Pancreas (tissue), 10 donors: Measurements from ENCODE around the gene ARID5B. TPM values are rescaled to one million over a fixed set of nuclear protein-coding genes. Genes with fewer than 3 reads are reported as not detected.
A peak's percentile ranks its signal among the peaks of the same experiment; 100 is the strongest.

Source experiments
- ATAC-seq, 4 donors: fragments of 200-7000 bp; cut with Tn5 transposase; one replicate each; pipeline versions ENCODE4 v1.8.0 to v1.9.1; 2020; ENCODE audit warnings: mild to moderate bottlenecking in 4 of 4, moderate library complexity in 4 of 4
- DNase-seq, 6 donors: peaks; one replicate each; pipeline ENCODE4 v3.0.0-alpha.2; 2020
- FAIRE-seq: peaks from 2 replicates; lab custom pipeline; 2012; peaks lifted over from hg19 to GRCh38; lab: Jason Lieb, UNC
- H3K27ac ChIP-seq, 4 donors: fragments of 200-600 bp; sonication (generic); 1 replicate in 3 of 4; 2 replicates in 1 of 4; pipeline versions ENCODE4 v1.5.0 to v1.8.0; 2020
- H3K27me3 ChIP-seq, 4 donors: fragments of 200-600 bp; one replicate each; pipeline ENCODE4 v1.8.0; 2021
- H3K36me3 ChIP-seq, 3 donors: fragments of 200-600 bp; sonication (generic) in 1 of 3; one replicate each; pipeline versions ENCODE4 v1.5.0 to v1.8.0; 2020 to 2021
- H3K4me1 ChIP-seq, 3 donors: fragments of 200-600 bp; one replicate each; pipeline ENCODE4 v1.8.0; 2021
- H3K4me3 ChIP-seq, 4 donors: fragments of 200-600 bp; sonication (generic) in 2 of 4; one replicate each; pipeline versions ENCODE4 v1.5.0 to v1.8.0; 2020 to 2021
- H3K9me3 ChIP-seq, 4 donors: fragments of 200-600 bp; one replicate each; pipeline ENCODE4 v1.8.0; 2021
- WGBS, 2 donors: extraction: QIAGEN DNeasy Blood & Tissue Kit; methylation state at CpG; one replicate each; pipeline ENCODE4 v1.1.7; 2013; 5-methylcytosine and 5-hydroxymethylcytosine counted together
- intact Hi-C, 3 donors: fragments of 100-400 bp; cut with DNase I; formaldehyde crosslinking; loops; one replicate each; pipeline versions ENCODE4 v1.11.1 to v1.14.2; 2022
- polyA plus RNA-seq, 2 donors: library from polyadenylated mRNA; stranded (reverse); fragments of 200-250 nt; gene quantifications; one replicate each; pipeline ENCODE4 v1.2.3, GENCODE V29; 2013
- total RNA-seq, 6 donors: library from RNA; stranded (reverse); fragmentation: NEBNext Ultra II Directional in 4 of 6; extraction: Animal tissue kit (Norgen Biotek cat#: 25700) in 4 of 6; gene quantifications; one replicate each; pipeline versions ENCODE4 v1.2.1 to v1.2.4, GENCODE V29; 2021 to 2023
- TF ChIP-seq, protein P1 (sequence below), 4 donors: fragments of 200-600 bp; sonication (generic) in 3 of 4; IDR thresholded peaks; one replicate each; pipeline versions ENCODE4 v1.5.0 to v1.8.0; 2021; ENCODE audit warnings: antibody characterized with exemption in 4 of 4
- donor health status: healthy with polysubstance abuse.
- donor health status: DM: no; HTN: no; CAD: no; lungs with moderate emphysema.
- donor health status: DM: no; HTN: no; CAD: no.
- donor health status: control.
- donor health status: control.
- donor health status: Bipolar disorder and iron deficiency.
- donor health status: DM: yes; HTN: yes; CAD: no.
- donor health status: DM: no; HTN: no; CAD: no.
- donor health status: DM: no; HTN: no; CAD: no.
- donor health status: DM: yes; HTN: yes; CAD: no.

The ARID5B gene
- total and polyA plus RNA-seq, 8 donors, result 2.6 to 13.0 (median 5.0) TPM

DNA sequence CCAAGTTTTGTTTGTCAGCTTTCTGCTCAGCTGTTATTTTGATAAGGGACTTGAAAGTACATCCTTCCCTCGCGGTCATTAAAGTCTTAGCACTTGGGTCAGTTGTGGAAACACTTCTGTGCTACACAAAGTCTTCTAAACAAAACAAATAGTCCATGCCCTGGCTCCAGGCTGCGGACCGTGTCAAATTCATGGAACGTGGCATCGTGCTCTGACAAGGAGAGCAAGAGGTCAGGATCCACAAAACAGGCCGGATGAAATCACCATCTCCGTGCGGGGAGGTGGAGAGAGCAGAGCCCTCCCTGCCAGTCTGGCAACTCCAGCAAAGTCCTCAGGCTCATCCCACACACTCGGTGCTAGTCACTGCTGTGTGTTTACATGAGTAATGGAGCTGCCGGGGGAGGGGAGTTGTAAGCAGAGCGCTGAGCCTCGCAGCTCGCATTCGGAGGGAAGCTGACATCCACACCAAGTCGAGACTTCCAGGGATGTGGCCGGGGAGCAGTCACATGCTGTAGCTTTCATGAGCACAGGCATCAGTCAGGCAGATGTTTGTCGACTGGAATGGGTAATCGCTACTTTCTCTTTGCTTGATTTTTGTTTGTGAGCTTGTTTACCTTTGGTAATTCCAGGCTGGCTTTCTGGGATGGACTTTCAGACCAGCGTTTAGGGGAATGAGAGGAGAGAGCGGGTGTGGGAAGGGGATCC lies 147.6 kb downstream of the ARID5B start:
- ATAC-seq, result peak; percentile 80 to 88 (median 84)
- H3K4me3 ChIP-seq, result peak overlapping the region in 3 of 4 donors; percentile 5 to 35 (median 17)
- H3K27ac ChIP-seq, result peak overlapping the region in 3 of 4 donors; percentile 34 to 73 (median 69)
- 16 to 18% methylated on average over 21 of the region's 21 CpGs for WGBS, 2 donors
- intact Hi-C loops, result no loop called here
- TF ChIP-seq, protein P1, sequence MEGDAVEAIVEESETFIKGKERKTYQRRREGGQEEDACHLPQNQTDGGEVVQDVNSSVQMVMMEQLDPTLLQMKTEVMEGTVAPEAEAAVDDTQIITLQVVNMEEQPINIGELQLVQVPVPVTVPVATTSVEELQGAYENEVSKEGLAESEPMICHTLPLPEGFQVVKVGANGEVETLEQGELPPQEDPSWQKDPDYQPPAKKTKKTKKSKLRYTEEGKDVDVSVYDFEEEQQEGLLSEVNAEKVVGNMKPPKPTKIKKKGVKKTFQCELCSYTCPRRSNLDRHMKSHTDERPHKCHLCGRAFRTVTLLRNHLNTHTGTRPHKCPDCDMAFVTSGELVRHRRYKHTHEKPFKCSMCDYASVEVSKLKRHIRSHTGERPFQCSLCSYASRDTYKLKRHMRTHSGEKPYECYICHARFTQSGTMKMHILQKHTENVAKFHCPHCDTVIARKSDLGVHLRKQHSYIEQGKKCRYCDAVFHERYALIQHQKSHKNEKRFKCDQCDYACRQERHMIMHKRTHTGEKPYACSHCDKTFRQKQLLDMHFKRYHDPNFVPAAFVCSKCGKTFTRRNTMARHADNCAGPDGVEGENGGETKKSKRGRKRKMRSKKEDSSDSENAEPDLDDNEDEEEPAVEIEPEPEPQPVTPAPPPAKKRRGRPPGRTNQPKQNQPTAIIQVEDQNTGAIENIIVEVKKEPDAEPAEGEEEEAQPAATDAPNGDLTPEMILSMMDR (IDR thresholded peaks at IDR 0.05), result no peak
- DNase-seq, result peak; percentile 43 to 71 (median 58)
- no peaks in the 10 kb centered on the region for H3K9me3 ChIP-seq
- FAIRE-seq, result no peak
- peaks cover 0 to 6% (median 0%) of the 10 kb centered on the region in 3 donors for H3K36me3 ChIP-seq
- H3K4me1 ChIP-seq, result peaks cover 0 to 7% (median 6%) of the 10 kb centered on the region in 3 donors
- H3K27me3 ChIP-seq, result no peaks in the 10 kb centered on the region

DNA sequence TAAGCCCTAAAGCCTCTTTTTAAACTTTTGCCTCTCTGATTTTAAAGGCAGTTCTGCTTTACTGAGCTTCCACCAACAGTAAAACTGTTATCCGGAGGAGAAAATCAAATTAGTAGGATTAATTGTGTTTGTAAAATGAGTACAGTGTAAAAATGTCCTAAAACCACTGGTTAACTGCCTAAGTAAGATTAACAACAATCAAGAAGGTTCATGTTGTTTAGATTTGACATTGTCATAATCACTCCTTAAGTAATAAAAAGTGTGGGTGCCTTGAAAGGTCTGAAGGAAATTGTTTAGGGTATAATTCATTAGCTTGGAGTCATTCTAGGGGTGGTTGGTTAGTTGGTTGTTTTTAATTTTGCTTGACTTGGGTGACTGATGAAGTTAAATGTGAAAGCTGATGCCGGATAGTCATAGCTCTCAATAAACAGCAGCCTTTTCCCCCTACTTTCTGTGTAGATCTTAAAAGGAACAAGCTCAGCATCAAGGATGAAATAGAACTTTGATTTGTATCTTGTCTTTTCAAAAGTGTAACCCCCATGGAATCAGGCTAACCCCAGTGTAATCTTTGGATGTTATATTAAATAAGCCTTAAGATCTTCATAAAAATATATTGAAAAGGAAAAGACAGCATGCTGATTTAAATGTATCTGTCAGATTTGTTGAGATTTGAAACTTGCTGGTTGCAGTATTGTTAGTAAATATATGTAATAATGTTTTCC lies 148.3 kb downstream of the ARID5B start:
- H3K4me1 ChIP-seq, result peaks cover 0 to 7% (median 6%) of the 10 kb centered on the region in 3 donors
- peak overlapping the region in 3 of 4 donors; percentile 34 to 73 (median 69) for H3K27ac ChIP-seq
- no peak for DNase-seq
- no peak for FAIRE-seq
- intact Hi-C loops, result no loop called here
- no peaks in the 10 kb centered on the region for H3K9me3 ChIP-seq
- peaks cover 0 to 6% (median 0%) of the 10 kb centered on the region in 3 donors for H3K36me3 ChIP-seq
- WGBS, 2 donors, result 46 to 55% methylated on average over 2 of the region's 2 CpGs
- TF ChIP-seq, protein P1 (IDR thresholded peaks at IDR 0.05), result no peak
- H3K27me3 ChIP-seq, result no peaks in the 10 kb centered on the region
- H3K4me3 ChIP-seq, result peak overlapping the region in 3 of 4 donors; percentile 5 to 35 (median 17)
- no peak for ATAC-seq

DNA sequence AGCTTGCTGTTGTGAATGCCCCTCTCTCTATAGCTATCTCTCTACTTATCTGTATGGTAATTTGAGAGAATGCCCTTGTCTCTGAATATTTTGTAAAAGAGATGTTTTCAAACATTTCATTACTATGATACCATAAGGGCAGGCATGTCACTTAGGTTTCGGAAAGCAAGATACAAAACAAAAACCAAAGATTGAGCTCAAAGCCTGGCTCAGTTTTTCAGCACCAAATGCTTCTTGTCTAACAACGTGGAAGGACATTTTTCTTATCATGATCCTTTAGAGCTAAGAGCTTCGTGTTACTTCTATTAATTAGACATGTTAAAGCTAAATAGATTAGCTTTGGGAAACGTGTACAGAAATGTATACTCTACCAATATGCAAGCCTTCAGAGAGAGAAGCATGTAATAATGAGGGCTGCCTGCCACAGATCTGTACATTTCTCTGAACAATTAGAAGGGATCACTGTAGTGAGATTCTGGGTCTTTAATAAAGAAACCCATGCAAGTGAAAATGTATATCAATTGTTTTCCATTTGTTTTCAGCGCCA lies 148.9 kb downstream of the ARID5B start:
- DNase-seq (no peak), FAIRE-seq (no peak), ATAC-seq (no peak)
- H3K27ac ChIP-seq, result peak overlapping the region in 2 of 4 donors; percentile 69 to 73
- 63 to 66% methylated on average over 5 of the region's 5 CpGs for WGBS, 2 donors
- TF ChIP-seq, protein P1 (IDR thresholded peaks at IDR 0.05), result no peak
- peaks cover 0 to 7% (median 6%) of the 10 kb centered on the region in 3 donors for H3K4me1 ChIP-seq
- H3K4me3 ChIP-seq, result peak overlapping the region in 2 of 4 donors; percentile 17 to 35
- no peaks in the 10 kb centered on the region for H3K27me3 ChIP-seq
- H3K36me3 ChIP-seq, result peaks cover 0 to 6% (median 0%) of the 10 kb centered on the region in 3 donors
- intact Hi-C loops, result no loop called here
- no peaks in the 10 kb centered on the region for H3K9me3 ChIP-seq

DNA sequence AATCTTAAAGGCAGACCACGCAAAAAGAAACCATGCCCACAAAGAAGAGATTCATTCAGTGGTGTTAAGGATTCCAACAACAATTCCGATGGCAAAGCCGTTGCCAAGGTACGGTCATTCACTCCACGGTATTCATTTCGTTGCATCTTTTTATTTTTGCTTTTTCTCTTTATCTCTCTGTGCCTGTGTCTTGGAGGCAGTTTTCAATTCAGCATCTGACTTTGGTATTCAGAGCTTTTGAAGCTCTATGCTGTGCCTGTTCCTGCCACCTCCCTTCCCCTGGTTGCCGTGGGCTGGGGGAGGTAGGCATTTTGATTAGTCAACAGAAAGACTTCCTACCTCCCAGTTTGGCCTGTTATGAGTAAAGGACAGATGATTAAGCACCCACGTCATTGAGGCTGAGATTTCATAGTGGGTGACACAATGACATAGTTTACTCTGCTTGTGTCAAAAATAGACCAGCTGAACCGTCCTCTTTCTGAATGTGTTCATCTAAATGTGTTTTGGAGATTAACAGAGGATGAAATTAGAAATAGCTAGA lies 149.5 kb downstream of the ARID5B start:
- H3K27ac ChIP-seq, result peak overlapping the region in 2 of 4 donors; percentile 69 to 73
- H3K9me3 ChIP-seq, result no peaks in the 10 kb centered on the region
- FAIRE-seq (no peak), ATAC-seq (peak in 3 of 4 donors; percentile 33 to 63 (median 35)), DNase-seq (no peak)
- H3K36me3 ChIP-seq, result peaks cover 0 to 6% (median 0%) of the 10 kb centered on the region in 3 donors
- 78 to 82% methylated on average over 9 of the region's 9 CpGs for WGBS, 2 donors
- H3K4me1 ChIP-seq, result peaks cover 0 to 7% (median 6%) of the 10 kb centered on the region in 3 donors
- H3K27me3 ChIP-seq, result no peaks in the 10 kb centered on the region
- intact Hi-C loops, result no loop called here
- peak overlapping the region in 2 of 4 donors; percentile 3 to 35 for H3K4me3 ChIP-seq
- TF ChIP-seq, protein P1 (IDR thresholded peaks at IDR 0.05), result no peak
